Natural killer cell (primary cell): ENCODE measurements around the gene ADCY2. TPM values are rescaled to one million over a fixed set of nuclear protein-coding genes. Genes with fewer than 3 reads are reported as not detected.

Experiments
- ATAC-seq, 3 donors: fragments of 150-1000 bp in 2 of 3; fragments of 200-7000 bp in 1 of 3; cut with Tn5 transposase; 1 replicate in 1 of 3; 2 replicates in 2 of 3; pipeline ENCODE4 v1.10.0; 2021; ENCODE audit warnings: mild to moderate bottlenecking in 2 of 3, moderate library complexity in 2 of 3
- DNase-seq, 2 donors: peaks; one replicate each; pipeline versions ENCODE4 v3.0.0 to v3.0.0-alpha.2; 2013 to 2021; ENCODE audit warnings: mixed read lengths in 1 of 2
- H3K27ac ChIP-seq: one replicate; pipeline ENCODE4 v1.5.1; 2013; ENCODE audit warnings: mild to moderate bottlenecking, low read length
- H3K27me3 ChIP-seq: one replicate; pipeline ENCODE4 v1.6.1; 2013; ENCODE audit warnings: low read length; ENCODE audit not compliant: control insufficient read depth, insufficient read depth
- H3K36me3 ChIP-seq: one replicate; pipeline ENCODE4 v1.6.1; 2013; ENCODE audit warnings: low read length; ENCODE audit not compliant: control insufficient read depth, insufficient read depth
- H3K4me1 ChIP-seq: one replicate; pipeline ENCODE4 v1.6.1; 2013; ENCODE audit warnings: low read length; ENCODE audit not compliant: control insufficient read depth, insufficient read depth
- H3K4me3 ChIP-seq: one replicate; pipeline ENCODE4 v1.5.1; 2013; ENCODE audit warnings: low read length
- H3K9me3 ChIP-seq: one replicate; pipeline ENCODE4 v1.6.1; 2013; ENCODE audit warnings: low read length; ENCODE audit not compliant: control insufficient read depth, insufficient read depth
- H3K27ac Mint-ChIP-seq, 2 donors: one replicate each; pipeline ENCODE4 v1.8.0; 2022; ENCODE audit warnings: mild to moderate bottlenecking in 2 of 2, mixed read lengths in 2 of 2, moderate library complexity in 1 of 2
- H3K27me3 Mint-ChIP-seq, 2 donors: one replicate each; pipeline ENCODE4 v1.8.0; 2022; ENCODE audit warnings: low read depth in 2 of 2, mixed read lengths in 2 of 2
- H3K36me3 Mint-ChIP-seq: one replicate; pipeline ENCODE4 v1.8.0; 2022; ENCODE audit warnings: mixed read lengths
- H3K4me1 Mint-ChIP-seq, 2 donors: one replicate each; pipeline ENCODE4 v1.8.0; 2022; ENCODE audit warnings: mixed read lengths in 2 of 2
- H3K4me3 Mint-ChIP-seq: one replicate; pipeline ENCODE4 v1.8.0; 2022; ENCODE audit warnings: mild to moderate bottlenecking, moderate library complexity, mixed read lengths
- H3K9me3 Mint-ChIP-seq, 2 donors: one replicate each; pipeline ENCODE4 v1.8.0; 2022; ENCODE audit warnings: mixed read lengths in 2 of 2
- CTCF ChIP-seq: fragments of 200-600 bp; IDR thresholded peaks from one replicate; pipeline ENCODE4 v1.8.0; 2022; ENCODE audit warnings: antibody characterized with exemption
- WGBS: methylation state at CpG from one replicate; pipeline ENCODE4 v1.1.7; 2013; ENCODE audit warnings: missing lambda C conversion rate; ENCODE audit not compliant: insufficient coverage; 5-methylcytosine and 5-hydroxymethylcytosine counted together
- intact Hi-C: fragments of 100-400 bp; cut with micrococcal nuclease; formaldehyde crosslinking; loops from one replicate; pipeline ENCODE4 v1.14.2; 2022
- total RNA-seq, 4 donors: library from RNA; stranded (reverse); fragments of 120-200 nt in 1 of 4; gene quantifications; one replicate each; pipeline versions ENCODE4 v1.2.3 to v1.2.4, GENCODE V29; 2013 to 2022

ADCY2 gene
- total RNA-seq, 3 donors from 2014 or later (not counting 1 experiment from before 2014, with no cell fraction given), result not detected

GRCh38 chr5:7615566-7616061, 219.7 kb downstream of the ADCY2 start:
- no peak for DNase-seq
- no peaks in the 10 kb centered on the region for H3K36me3 ChIP-seq
- no peak overlapping the region for H3K4me3 ChIP-seq
- Mint-ChIP-seq H3K4me3 (no peak overlapping the region), H3K36me3 (no peaks in the 10 kb centered on the region), H3K9me3 (peaks cover 0 to 3% of the 10 kb centered on the region in 2 donors), H3K4me1 (no peaks in the 10 kb centered on the region), H3K27me3 (no peaks in the 10 kb centered on the region), H3K27ac (no peak overlapping the region)
- no peak overlapping the region for H3K27ac ChIP-seq
- no peaks in the 10 kb centered on the region for H3K9me3 ChIP-seq
- no peak for TF ChIP-seq CTCF
- no peaks in the 10 kb centered on the region for H3K27me3 ChIP-seq
- no peak for ATAC-seq
- intact Hi-C loops, result no loop called here
- H3K4me1 ChIP-seq, result no peaks in the 10 kb centered on the region
- 91% methylated on average over 2 of the region's 2 CpGs for WGBS

GRCh38 chr5:7616897-7617296, 221.0 kb downstream of the ADCY2 start:
- Mint-ChIP-seq H3K27ac (no peak overlapping the region), H3K4me3 (no peak overlapping the region), H3K4me1 (no peaks in the 10 kb centered on the region), H3K27me3 (no peaks in the 10 kb centered on the region), H3K9me3 (peaks cover 0 to 6% of the 10 kb centered on the region in 2 donors), H3K36me3 (no peaks in the 10 kb centered on the region)
- H3K9me3 ChIP-seq, result no peaks in the 10 kb centered on the region
- DNase-seq, result no peak
- TF ChIP-seq CTCF, result no peak
- H3K27ac ChIP-seq, result no peak overlapping the region
- no peaks in the 10 kb centered on the region for H3K27me3 ChIP-seq
- ATAC-seq, result no peak
- WGBS, result 87% methylated on average over 2 of the region's 2 CpGs
- no peak overlapping the region for H3K4me3 ChIP-seq
- intact Hi-C loops, result no loop called here
- H3K4me1 ChIP-seq, result no peaks in the 10 kb centered on the region
- H3K36me3 ChIP-seq, result no peaks in the 10 kb centered on the region

- Histone ChIP-seq H3K27ac (no peak overlapping the region), H3K4me3 (no peak overlapping the region), H3K36me3 (no peaks in the 10 kb centered on the region), H3K9me3 (no peaks in the 10 kb centered on the region), H3K4me1 (no peaks in the 10 kb centered on the region), H3K27me3 (no peaks in the 10 kb centered on the region)
- Mint-ChIP-seq H3K27ac (no peak overlapping the region), H3K36me3 (no peaks in the 10 kb centered on the region), H3K4me1 (no peaks in the 10 kb centered on the region), H3K9me3 (peaks cover 0 to 8% of the 10 kb centered on the region in 2 donors), H3K4me3 (no peak overlapping the region), H3K27me3 (no peaks in the 10 kb centered on the region)
- DNase-seq, result no peak
- no peak for ATAC-seq
- 80% methylated on average over 2 of the region's 2 CpGs for WGBS
- no peak for TF ChIP-seq CTCF
- intact Hi-C loops, result no loop called here
Observed at GRCh38 chr5:7622498-7622897, 226.6 kb downstream of the ADCY2 start.

- Histone ChIP-seq H3K4me1 (no peaks in the 10 kb centered on the region), H3K27ac (no peak overlapping the region), H3K9me3 (no peaks in the 10 kb centered on the region), H3K36me3 (no peaks in the 10 kb centered on the region), H3K4me3 (no peak overlapping the region), H3K27me3 (no peaks in the 10 kb centered on the region)
- 36% methylated on average over 2 of the region's 2 CpGs for WGBS
- H3K9me3 Mint-ChIP-seq, result peaks cover 0 to 6% of the 10 kb centered on the region in 2 donors
- ATAC-seq (no peak), DNase-seq (no peak)
- H3K4me3 Mint-ChIP-seq, result no peak overlapping the region
- TF ChIP-seq CTCF, result no peak
- intact Hi-C loops, result no loop called here
- H3K4me1 Mint-ChIP-seq, result no peaks in the 10 kb centered on the region
- no peaks in the 10 kb centered on the region for H3K27me3 Mint-ChIP-seq
- no peak overlapping the region for H3K27ac Mint-ChIP-seq
- no peaks in the 10 kb centered on the region for H3K36me3 Mint-ChIP-seq
Observed at GRCh38 chr5:7625740-7626139, 229.8 kb downstream of the ADCY2 start.
